ENCODE data around the gene NDE1.
"Not testable (repeated sequence)": the region's sequence is repeated elsewhere in the genome, so short reads cannot be mapped to it uniquely, and the experiment has no call there.

The NDE1 gene

GRCh38 chr16:15701975-15702970 lies 52.2 kb downstream of the NDE1 start:
- no peak for DNase-seq

DNA sequence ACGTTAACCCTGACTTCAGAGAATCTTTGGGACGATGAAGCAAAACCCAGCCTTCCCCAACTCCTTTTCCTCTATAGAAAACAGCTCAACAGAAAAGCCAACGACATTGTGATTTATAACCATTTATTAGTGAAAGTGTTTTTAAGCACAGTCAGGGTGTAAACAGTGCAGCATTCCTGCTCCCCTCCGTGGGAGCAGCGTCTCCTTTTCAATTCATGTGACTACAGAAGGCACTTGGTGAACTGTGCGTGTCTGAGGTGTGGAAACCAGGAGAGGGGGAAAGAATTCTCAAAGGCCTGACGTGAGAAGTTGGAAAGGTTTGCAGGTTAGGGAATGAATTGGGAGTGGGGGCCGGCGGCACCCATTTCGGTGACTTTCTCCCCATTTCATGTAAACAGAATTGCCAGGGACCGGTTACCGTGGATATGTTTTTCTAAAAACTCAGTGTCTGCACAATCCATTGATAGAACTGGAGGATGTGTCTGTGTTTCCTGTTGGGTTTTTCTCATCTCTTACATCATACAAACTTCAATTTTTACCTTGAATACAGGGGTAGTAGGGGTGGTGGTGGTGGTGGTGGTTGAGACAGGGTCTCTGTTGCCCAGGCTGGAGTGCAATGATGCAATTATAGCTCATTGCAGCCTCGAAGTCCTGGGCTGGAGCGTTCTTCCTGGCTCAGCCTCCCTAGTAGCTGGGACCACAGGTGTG lies 53.1 kb downstream of the NDE1 start:
- no peak for DNase-seq

- DNase-seq: peak; percentile 2
Observed at GRCh38 chr16:15704545-15704987, 54.5 kb downstream of the NDE1 start.

GRCh38 chr16:15705064-15705565 lies 55.1 kb downstream of the NDE1 start:
- no peak for DNase-seq

GRCh38 chr16:15707332-15707731 lies 57.3 kb downstream of the NDE1 start:
- no peak for DNase-seq

- DNase-seq: no peak
Observed at GRCh38 chr16:15708096-15708495, 58.1 kb downstream of the NDE1 start.

DNA sequence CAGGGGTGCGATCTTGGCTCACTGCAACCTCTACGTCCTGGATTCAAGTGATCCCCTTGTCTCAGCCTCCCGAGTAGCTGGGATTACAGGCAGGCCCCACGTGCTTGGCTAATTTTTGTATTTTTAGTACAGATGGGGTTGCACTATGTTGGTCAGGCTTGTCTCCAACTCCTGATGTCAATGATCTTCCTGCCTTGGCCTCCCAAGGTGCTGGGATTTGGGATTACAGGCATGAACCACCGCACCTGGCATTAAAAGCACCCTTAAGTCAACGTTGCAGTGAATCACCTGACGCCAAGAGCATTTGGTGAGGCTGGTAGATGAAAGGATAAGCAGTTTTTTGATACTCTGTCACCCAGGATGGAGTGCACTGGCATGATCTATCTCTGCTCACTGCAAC lies 59.0 kb downstream of the NDE1 start:
- DNase-seq: no peak

GRCh38 chr16:15714393-15715172 lies 64.5 kb downstream of the NDE1 start:
- no peak for DNase-seq

GRCh38 chr16:15715221-15715620 lies 65.2 kb downstream of the NDE1 start:
- DNase-seq: no peak

GRCh38 chr16:15716694-15717447 lies 66.8 kb downstream of the NDE1 start:
- no peak for DNase-seq

- no peak for DNase-seq
Observed at GRCh38 chr16:15721018-15721417, 71.0 kb downstream of the NDE1 start.

DNA sequence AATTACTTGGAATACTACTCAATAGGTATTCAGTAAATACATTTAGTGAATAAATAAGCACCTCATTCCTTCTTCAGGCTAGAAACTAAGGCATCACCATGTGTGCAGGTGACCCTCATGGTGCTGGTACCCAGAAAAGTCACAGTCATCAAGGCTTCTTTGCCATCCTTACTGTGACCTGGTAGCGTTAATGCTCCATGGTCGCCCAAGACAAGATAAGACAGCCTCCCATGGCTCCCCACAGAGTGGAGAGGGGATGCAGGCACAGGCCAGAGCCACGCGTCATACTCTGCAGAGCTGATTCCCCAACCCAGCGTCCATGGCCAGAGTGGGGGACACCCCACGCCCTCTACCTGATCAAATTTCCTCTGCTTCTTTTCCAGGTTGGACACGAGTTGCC lies 73.8 kb downstream of the NDE1 start:
- no peak for DNase-seq

DNA sequence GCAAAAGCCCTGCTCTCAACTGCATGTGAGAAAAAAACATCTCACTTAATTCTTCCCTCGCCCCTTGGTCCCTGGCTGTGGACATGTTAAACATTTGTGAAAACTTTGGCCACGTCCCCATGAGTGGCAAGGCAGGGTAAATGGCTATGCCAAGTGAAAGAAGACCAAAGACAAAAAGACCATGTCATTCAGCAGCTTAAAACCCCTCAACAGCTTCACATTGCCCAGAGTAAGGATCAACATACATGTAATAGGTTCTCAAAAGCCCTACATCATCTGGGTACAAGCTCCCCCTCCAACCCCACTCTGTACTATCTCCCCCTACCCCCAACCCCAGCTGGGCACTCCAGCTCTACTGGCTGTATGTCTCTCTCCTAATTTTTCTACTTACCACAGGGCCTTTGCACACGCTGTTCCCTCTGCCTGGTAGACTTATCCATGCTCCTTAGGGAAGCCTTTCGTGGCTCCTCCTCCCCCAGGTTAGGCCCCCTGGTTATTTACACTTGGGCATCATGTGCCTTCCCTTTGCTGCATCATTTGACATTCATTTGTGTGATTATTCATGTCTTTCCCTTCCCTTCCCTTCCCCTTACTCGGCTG lies 75.7 kb downstream of the NDE1 start:
- no peak for DNase-seq

GRCh38 chr16:15726715-15727114 lies 76.7 kb downstream of the NDE1 start:
- DNase-seq: no peak

DNA sequence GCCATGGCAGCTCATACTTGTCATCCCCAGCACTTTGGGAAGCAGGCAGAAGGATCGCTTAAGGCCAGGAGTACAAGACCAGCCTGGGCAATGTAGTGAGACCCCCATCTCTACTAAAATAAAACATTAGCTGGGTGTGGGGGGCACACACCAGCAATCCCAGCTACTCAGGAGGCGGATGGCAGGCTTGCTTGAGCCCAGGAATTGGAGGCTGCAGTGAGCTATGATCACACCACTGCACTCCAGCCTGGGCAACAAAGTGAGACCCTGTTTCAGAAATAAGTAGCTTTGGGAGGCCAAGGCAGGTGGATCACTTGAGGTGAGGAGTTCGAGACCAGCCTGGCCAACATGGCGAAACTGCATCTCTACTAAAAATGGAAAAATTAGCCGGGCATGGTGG lies 77.7 kb downstream of the NDE1 start:
- not testable (repeated sequence) for DNase-seq

- DNase-seq: no peak
Observed at GRCh38 chr16:15729152-15729551, 79.1 kb downstream of the NDE1 start.

DNA sequence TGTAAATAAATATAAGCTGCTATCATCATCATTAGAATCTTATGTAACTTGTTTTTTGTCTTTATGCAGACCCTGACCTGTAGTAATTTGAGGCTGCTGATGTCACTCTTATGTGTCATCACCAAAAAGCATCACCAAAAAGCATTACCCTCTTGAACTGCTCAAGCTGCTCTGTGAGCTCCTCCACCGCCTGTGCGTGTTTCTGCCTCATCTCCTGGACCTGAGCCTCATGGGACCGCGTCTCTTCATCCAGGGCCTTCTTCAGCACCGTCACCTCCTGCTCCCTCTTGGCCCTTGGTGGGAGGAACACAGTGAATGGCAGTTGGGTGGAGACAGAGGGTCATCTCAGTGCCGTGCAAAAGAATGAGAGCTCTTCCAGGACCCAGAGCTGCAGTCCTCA lies 82.4 kb downstream of the NDE1 start:
- DNase-seq: no peak

- no peak for DNase-seq
Observed at GRCh38 chr16:15735610-15736009, 85.6 kb downstream of the NDE1 start.

DNA sequence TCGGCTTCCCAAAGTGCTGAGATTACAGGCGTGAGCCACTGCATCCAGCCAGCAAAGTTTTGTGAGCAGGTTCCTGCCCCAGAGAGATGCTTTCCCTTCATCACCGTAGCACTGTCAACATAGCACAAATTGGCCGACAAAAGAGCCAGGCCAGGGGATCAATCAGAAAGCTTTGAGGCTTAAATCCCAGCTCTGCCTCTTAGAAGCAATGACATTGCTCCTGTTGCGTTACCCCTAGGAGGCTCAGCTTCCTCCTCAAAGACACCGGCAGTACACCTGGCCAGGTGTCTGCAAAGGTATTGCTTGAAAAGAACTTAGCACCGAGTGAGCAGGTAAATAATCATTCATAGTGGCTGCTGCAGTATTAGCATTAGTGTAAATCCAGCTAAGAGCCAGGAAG lies 86.5 kb downstream of the NDE1 start:
- no peak for DNase-seq

GRCh38 chr16:15737140-15737644 lies 87.1 kb downstream of the NDE1 start:
- no peak for DNase-seq

GRCh38 chr16:15739464-15739863 lies 89.4 kb downstream of the NDE1 start:
- no peak for DNase-seq

- DNase-seq: peak; percentile 49
Observed at GRCh38 chr16:15739950-15740349, 89.9 kb downstream of the NDE1 start.

All from NCI-H2171 treated with DMSO at 0.1 percent for 48 hours (cell line).